Upper lobe of left lung (tissue), 6 donors: ENCODE data around the gene FLNB. TPM values are rescaled to one million over a fixed set of nuclear protein-coding genes. Genes with fewer than 3 reads are reported as not detected.
A peak's percentile ranks its signal among the peaks of the same experiment; 100 is the strongest.

Source experiments
- ATAC-seq, 2 donors: fragments of 200-7000 bp; cut with Tn5 transposase; one replicate each; pipeline ENCODE4 v1.9.1; 2022; ENCODE audit warnings: mild to moderate bottlenecking in 2 of 2, moderate library complexity in 2 of 2; ENCODE audit not compliant: low FRiP score in 2 of 2
- DNase-seq, 2 donors: peaks; one replicate each; pipeline ENCODE4 v3.0.0-alpha.2; 2019 to 2020
- H3K27ac ChIP-seq, 4 donors: fragments of 200-600 bp; sonication (generic); one replicate each; pipeline ENCODE4 v1.5.1; 2016 to 2019
- H3K27me3 ChIP-seq, 4 donors: fragments of 200-600 bp; sonication (generic); one replicate each; pipeline ENCODE4 v1.5.1; 2017 to 2019
- H3K36me3 ChIP-seq, 4 donors: fragments of 200-600 bp; sonication (generic); one replicate each; pipeline ENCODE4 v1.5.1; 2016 to 2019
- H3K4me1 ChIP-seq, 4 donors: fragments of 200-600 bp; sonication (generic); one replicate each; pipeline ENCODE4 v1.5.1; 2018 to 2019
- H3K4me3 ChIP-seq, 4 donors: fragments of 200-600 bp; sonication (generic); one replicate each; pipeline ENCODE4 v1.5.1; 2017 to 2019; ENCODE audit warnings: mild to moderate bottlenecking in 2 of 4, moderate library complexity in 1 of 4
- H3K9me3 ChIP-seq, 4 donors: fragments of 200-600 bp; sonication (generic); one replicate each; pipeline ENCODE4 v1.5.1; 2018 to 2019
- CTCF ChIP-seq, 6 experiments: fragments of 450-650 bp in 4 of 6; fragments of 200-600 bp in 2 of 6; sonication (generic) in 2 of 6; IDR thresholded peaks; one replicate each; pipeline ENCODE4 v1.5.1; 2016 to 2019; ENCODE audit warnings: antibody characterized with exemption in 6 of 6
- EP300 ChIP-seq, 4 donors: sonication (generic); formaldehyde crosslinking; IDR thresholded peaks; one replicate each; pipeline ENCODE4 v1.5.1; 2017; ENCODE audit warnings: antibody characterized with exemption in 4 of 4, control low read depth in 2 of 4
- POLR2A ChIP-seq, 4 donors: fragments of 450-650 bp; IDR thresholded peaks; one replicate each; pipeline ENCODE4 v1.5.1; 2016 to 2017; ENCODE audit warnings: antibody characterized with exemption in 4 of 4, mild to moderate bottlenecking in 2 of 4
- POLR2AphosphoS5 ChIP-seq, 2 donors: sonication (generic); formaldehyde crosslinking; IDR thresholded peaks; one replicate each; pipeline ENCODE4 v1.5.1; 2017; ENCODE audit warnings: antibody characterized with exemption in 2 of 2
- WGBS, 2 donors: methylation state at CpG; one replicate each; pipeline ENCODE4 v1.1.5; 2017 to 2018; 5-methylcytosine and 5-hydroxymethylcytosine counted together
- total RNA-seq, 6 donors: library from RNA; depleted of rRNA in 4 of 6; stranded (reverse); fragments of >200 nt in 4 of 6; gene quantifications; one replicate each; pipeline versions ENCODE4 v1.1.0 to v1.2.1, GENCODE V29; 2016 to 2021
- donor health status: DM: no; HTN: no; CAD: no; lungs with moderate emphysema.
- donor health status: DM: no; HTN: yes; CAD: no; lungs with severe emphysema.

FLNB gene
- total RNA-seq, 6 donors from 2014 or later, result 101 to 193 (median 127) TPM

GRCh38 chr3:58180940-58181587 is 172.8 kb downstream of the FLNB start:
- ATAC-seq (no peak), DNase-seq (no peak)
- H3K27ac ChIP-seq, result no peak overlapping the region
- H3K27me3 ChIP-seq, result no peaks in the 10 kb centered on the region
- peaks cover 10 to 19% (median 15%) of the 10 kb centered on the region in 4 donors for H3K4me1 ChIP-seq
- 94 to 100% methylated on average over 1 of the region's 1 CpG for WGBS, 2 donors
- no peak for TF ChIP-seq POLR2AphosphoS5 (IDR thresholded peaks at IDR 0.05)
- no peak for TF ChIP-seq POLR2A (IDR thresholded peaks at IDR 0.05)
- no peak for TF ChIP-seq CTCF (IDR thresholded peaks at IDR 0.05)
- H3K9me3 ChIP-seq, result no peaks in the 10 kb centered on the region
- no peaks in the 10 kb centered on the region for H3K36me3 ChIP-seq
- H3K4me3 ChIP-seq, result no peak overlapping the region

- no peak for DNase-seq
- no peak for ATAC-seq
- Histone ChIP-seq H3K9me3 (no peaks in the 10 kb centered on the region), H3K36me3 (no peaks in the 10 kb centered on the region), H3K4me1 (peaks cover under 1 to 5% (median 5%) of the 10 kb centered on the region in 4 donors), H3K27me3 (no peaks in the 10 kb centered on the region), H3K4me3 (no peak overlapping the region), H3K27ac (no peak overlapping the region)
- 100% methylated on average over 1 of the region's 1 CpG for WGBS, 2 donors
- TF ChIP-seq EP300 (IDR thresholded peaks at IDR 0.05) (no peak), POLR2AphosphoS5 (IDR thresholded peaks at IDR 0.05) (no peak), CTCF (IDR thresholded peaks at IDR 0.05) (no peak), POLR2A (IDR thresholded peaks at IDR 0.05) (no peak)
Observed at GRCh38 chr3:58183221-58183620, 175.0 kb downstream of the FLNB start.

- peaks cover under 1 to 10% (median 3%) of the 10 kb centered on the region in 4 donors for H3K4me1 ChIP-seq
- no peaks in the 10 kb centered on the region for H3K27me3 ChIP-seq
- H3K27ac ChIP-seq, result no peak overlapping the region
- H3K4me3 ChIP-seq, result no peak overlapping the region
- WGBS, 2 donors, result 81% methylated on average over 10 of the region's 12 CpGs; no CpG with 5 or more reads in 1 of the 2 donors
- ATAC-seq (no peak), DNase-seq (peak in 1 of 2 donors; percentile 38)
- H3K36me3 ChIP-seq, result no peaks in the 10 kb centered on the region
- no peaks in the 10 kb centered on the region for H3K9me3 ChIP-seq
- no peak for TF ChIP-seq POLR2A (IDR thresholded peaks at IDR 0.05)
- TF ChIP-seq POLR2AphosphoS5 (IDR thresholded peaks at IDR 0.05), result no peak
- no peak for TF ChIP-seq EP300 (IDR thresholded peaks at IDR 0.05)
- TF ChIP-seq CTCF (IDR thresholded peaks at IDR 0.05), result no peak
Observed at GRCh38 chr3:58183891-58184290, 175.7 kb downstream of the FLNB start.

- Histone ChIP-seq H3K27me3 (no peaks in the 10 kb centered on the region), H3K4me1 (peaks cover 2 to 14% (median 6%) of the 10 kb centered on the region in 4 donors), H3K4me3 (no peak overlapping the region), H3K9me3 (no peaks in the 10 kb centered on the region), H3K27ac (no peak overlapping the region), H3K36me3 (no peaks in the 10 kb centered on the region)
- DNase-seq (no peak), ATAC-seq (no peak)
- 96% methylated on average over 11 of the region's 11 CpGs for WGBS, 2 donors
- TF ChIP-seq POLR2AphosphoS5 (IDR thresholded peaks at IDR 0.05), result no peak
- TF ChIP-seq POLR2A (IDR thresholded peaks at IDR 0.05), result no peak
Observed at GRCh38 chr3:58184309-58184981, 176.2 kb downstream of the FLNB start.

GRCh38 chr3:58184982-58185360 is 176.7 kb downstream of the FLNB start:
- H3K27ac ChIP-seq, result no peak overlapping the region
- H3K36me3 ChIP-seq, result no peaks in the 10 kb centered on the region
- TF ChIP-seq POLR2A (IDR thresholded peaks at IDR 0.05) (no peak), EP300 (IDR thresholded peaks at IDR 0.05) (no peak), POLR2AphosphoS5 (IDR thresholded peaks at IDR 0.05) (no peak), CTCF (IDR thresholded peaks at IDR 0.05) (no peak)
- peaks cover 4 to 14% (median 6%) of the 10 kb centered on the region in 4 donors for H3K4me1 ChIP-seq
- WGBS, 2 donors, result 90 to 93% methylated on average over 7 of the region's 7 CpGs
- no peak for ATAC-seq
- no peak for DNase-seq
- no peaks in the 10 kb centered on the region for H3K9me3 ChIP-seq
- H3K4me3 ChIP-seq, result no peak overlapping the region
- no peaks in the 10 kb centered on the region for H3K27me3 ChIP-seq
